Measurements from ENCODE around the gene PSMG3.
"Not testable (repeated sequence)": the region's sequence is repeated elsewhere in the genome, so short reads cannot be mapped to it uniquely, and the experiment has no call there.

PSMG3 gene

DNA sequence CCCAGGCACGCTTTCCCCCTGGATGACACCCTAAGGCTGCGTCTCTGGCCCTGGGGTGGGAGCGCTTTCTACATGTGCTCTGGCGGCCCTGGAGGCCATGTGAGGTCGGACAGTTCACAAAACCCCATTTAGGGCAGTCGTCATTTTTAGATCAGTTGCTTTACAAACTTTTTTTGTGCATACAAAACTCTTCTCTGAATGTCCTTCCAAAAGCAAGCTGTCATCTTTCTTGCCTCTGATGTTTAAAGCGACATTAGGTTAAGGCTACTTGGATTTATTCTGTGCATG is 33.4 kb downstream of the PSMG3 start:
- DNase-seq, result no peak

DNA sequence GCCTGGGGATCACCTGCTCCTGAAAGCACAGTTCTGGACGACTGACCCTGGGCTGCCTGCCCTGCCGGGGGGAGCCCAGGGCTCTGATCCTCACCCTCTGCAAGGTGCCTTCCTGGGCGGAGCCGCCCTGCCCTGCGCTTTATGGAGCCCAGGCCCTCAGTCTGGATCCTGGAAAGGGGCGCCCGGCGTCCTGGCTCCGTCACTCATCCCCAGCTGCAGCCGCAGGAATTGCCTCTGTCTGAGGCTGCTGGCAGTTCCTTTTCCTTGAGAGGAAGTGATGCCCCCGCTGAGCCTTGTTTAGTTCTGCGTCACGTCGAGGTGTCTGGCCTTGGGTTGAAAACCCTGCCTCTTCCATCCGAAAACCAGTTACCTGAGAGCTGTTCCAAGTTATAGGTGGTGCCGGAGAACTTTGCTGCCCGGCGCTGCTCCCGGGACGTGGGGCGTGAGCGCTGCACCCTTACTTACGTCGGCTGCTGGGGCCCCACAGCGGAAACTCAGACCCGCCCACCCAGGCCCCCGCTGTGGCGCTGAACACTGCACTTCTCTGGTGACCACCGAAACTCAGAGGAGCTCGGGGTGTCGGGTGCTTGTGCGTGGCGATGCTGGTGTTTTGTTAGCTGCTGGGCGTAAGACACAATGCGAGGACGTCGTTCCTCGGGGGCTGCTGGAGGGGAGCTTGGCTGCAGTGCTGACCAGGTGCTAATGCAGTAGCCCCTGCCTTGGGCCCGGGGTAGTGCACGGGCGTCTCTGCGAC is 34.0 kb downstream of the PSMG3 start:
- DNase-seq, result peak in 1 of 56 donors; percentile 23

DNA sequence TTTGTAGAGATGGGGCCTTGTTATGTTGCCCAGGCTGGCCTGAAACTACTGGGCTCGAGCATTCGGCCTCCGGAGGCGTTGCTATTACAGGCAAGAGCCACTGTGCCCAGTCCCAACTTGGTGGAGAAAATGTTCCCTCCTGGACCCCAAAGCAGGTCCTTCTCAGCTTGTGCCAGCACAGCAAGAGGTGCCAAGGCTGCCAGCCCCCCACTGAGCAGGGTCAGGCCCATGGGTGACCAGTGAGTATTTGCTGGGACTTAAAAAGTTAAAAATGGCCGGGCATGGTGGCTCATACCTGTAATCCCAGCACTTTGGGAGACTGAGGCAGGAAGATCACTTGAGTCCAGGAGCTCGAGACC is 34.8 kb downstream of the PSMG3 start:
- no peak for DNase-seq

DNA sequence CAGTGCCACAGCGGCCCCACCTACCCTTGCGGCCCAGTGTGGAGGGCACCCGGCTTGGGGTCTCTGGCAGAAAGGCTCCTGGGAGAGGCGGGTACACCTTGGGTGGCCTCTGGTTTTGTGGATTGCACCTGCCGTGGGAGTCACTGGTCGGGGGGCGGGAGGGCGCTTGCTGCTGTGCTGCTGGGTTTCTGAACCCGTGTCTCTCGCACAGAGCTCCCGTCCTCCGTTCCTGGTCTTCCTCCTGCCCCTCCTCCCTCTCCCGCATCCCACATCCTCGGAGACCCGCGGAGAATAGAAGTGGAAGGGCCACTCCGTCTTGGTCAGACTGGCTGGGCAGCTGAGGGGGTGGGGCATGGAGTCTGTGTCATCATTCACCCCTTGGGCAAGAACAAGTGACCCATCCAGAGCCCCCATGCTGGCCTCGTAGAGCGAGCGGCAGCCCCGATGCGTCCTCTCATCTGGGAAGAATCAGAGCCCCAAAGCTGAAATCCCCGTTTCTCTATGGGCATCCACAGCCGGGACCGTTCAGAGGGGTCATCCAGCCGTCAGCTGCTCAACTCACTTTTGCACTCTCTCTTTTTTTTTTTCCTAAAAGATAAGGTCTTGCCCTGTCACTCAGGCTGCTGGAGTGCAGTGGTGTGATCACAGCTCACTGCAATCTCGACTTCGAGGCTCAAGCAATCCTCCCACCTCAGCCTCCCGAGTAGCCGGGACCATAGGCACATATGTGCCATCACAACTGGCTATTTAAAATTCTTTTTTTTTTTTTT is 35.3 kb downstream of the PSMG3 start:
- no peak for DNase-seq

DNA sequence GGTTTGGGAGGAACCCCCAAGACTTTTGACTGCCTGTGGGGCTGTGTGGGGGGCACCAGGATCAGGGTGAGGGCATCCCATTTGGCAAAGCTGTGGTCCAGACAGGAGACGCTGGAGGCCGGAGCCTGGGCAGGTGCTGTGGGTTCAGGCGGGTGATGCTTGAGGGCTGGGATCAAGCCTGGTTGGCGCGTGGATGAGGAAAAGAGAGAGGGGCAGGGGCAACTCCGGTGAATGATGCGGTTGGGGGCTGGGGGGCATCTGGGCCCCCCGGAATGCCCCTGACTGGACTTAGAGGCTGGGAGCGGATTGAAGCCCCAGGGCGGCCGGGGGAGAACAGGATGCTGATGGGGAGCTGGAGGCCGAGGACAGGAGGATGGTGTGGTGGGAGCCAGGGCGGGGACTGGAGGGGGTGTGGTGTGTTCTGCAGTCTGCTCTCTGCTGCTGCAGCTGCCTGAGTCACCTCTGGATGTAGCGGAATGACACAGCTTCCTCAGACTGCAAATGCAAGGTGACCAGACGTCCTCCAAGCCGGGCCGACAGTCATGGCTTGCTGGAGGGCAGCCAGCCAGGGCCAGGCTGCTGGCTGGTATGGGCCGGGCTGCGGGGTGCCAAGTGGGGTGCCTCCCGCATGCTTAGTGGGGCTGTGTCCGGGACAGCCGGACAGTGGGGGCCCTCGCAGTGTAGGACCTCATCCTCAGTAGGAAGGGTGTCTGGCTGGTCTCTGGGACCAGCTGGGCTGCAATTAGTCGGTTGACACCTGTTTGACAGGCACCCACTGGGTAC is 36.1 kb downstream of the PSMG3 start:
- DNase-seq, result peak in 1 of 56 donors; percentile 24

DNA sequence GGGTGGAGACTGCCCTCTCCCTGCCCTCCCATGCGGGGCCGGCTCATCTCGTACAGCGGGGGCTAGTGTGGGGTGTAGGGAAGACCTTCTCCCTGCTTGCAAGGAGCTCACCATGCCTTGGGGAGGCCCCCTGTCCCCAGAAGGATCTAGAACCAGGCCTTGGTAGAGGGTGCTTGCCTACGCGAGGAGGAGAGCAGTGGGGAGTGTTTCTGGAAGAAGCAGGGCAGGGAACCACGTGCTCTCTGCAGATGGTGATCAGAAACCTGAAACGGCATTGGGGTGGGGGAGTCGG is 36.6 kb downstream of the PSMG3 start:
- DNase-seq, result no peak

DNA sequence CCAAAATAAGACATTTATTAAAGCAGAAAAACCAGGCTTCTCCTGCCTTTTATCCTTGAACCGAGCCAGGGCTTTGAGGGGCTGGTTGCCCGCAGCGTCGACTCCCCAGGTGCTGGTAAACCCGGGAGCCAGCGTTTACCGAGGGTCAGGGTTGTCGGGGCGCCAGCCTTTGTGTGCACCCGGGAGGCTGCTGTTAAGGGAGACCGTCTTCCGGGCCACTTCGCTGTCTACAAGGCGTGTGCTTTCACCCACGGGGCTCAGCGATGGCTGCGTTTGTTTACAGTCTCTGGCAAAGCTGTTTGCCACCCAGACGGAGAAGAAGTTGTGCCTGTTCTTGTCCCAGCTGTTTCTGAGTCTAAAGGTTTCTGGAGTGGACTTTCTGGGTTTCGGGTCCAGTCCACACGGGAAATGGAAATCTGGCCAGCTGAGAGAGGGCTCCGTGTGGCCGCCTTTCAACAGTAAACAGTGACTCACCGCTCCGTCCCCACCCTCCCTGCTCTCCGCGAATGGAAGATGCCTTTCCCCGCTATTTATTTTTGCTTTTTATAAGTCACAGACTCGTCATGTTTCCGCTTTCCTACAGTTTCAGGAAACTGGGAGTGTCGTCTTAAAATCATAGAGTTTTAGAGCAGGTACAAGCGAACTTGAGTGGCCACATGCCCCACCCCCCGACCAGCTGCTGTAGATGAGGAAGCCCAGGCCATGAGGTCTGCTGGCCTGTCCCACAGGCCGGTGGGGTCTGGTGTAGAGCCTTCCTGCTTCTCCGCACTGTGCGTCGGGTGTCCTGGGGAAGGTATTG is 37.2 kb downstream of the PSMG3 start:
- DNase-seq, result peak in 26 of 56 donors; percentile 11 to 70 (median 46)

DNA sequence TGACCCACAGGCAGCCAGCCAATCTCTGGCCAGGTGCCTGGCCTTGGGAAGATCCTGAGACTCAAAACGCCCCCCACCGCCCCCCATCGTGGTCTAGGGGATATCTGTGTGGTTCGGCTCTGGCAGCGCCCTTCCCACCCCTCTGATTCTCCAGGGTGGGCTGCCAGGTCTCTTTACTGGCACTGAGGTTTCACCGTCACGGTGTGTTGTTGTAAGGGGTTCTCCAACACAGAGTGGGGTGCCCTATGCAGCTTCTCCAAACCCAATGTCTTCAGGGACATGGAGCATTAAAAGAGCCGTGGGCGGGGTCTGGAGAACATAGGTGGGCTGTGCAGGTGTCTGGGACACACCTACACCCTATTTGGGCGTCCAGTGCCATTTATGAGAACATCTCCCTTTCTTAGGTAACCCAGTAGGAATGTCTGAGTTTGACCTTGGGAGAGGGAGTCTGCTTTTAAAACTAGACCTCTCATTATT is 37.8 kb downstream of the PSMG3 start:
- DNase-seq, result peak in 1 of 56 donors; percentile 40

DNA sequence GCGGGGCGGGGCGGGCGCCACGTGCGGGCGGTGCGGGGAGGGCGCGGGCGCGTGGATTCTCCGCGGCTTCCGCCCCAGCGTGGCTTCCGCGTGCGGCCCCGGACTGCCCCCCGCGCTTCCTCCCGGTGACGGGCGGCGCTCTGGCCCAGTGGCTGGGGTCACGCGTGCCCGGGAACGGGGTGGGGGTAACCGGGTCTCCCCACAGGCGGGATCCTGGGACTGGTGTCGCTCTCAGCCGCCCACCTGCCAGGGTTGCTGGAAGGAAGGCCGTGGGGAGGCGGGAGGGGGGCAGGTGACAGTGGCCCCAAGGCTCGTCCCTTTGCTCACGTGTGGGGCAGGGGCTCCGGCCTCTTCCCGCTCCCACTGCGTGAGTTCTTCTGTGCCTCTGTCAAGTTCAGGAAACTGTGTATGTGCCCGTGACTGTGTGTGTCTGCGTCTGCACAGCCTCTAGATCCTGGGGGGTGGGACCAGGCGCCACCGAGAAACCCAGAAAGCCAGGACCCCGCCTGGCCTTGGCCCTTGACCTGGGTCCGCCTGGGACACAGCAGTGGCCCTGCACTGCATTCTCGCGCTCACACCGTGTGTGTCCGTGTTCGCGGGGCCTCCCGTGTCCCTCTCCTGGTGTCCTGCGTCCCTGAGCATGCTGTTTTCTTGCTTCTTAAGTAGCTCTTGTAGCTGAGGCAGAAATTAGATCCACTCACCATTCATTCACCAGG is 38.4 kb downstream of the PSMG3 start:
- peak in 11 of 56 donors; percentile 17 to 52 (median 40) for DNase-seq

DNA sequence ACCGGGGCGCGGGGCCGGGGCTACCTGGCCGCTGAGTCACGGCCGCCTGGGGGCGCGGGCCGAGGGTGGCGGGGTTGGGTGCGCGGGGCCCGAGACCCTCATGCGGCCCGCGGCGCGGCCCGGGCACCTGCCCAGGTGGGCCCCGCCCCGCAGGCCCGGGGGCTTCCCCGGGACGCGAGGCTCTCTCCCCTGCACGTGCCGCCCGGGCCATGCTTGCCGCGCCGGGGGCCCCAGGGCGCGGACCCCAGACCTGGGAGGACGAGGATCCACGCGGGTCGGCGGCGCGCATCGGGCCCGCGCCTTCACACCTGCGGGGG is 38.9 kb downstream of the PSMG3 start:
- no peak for DNase-seq

DNA sequence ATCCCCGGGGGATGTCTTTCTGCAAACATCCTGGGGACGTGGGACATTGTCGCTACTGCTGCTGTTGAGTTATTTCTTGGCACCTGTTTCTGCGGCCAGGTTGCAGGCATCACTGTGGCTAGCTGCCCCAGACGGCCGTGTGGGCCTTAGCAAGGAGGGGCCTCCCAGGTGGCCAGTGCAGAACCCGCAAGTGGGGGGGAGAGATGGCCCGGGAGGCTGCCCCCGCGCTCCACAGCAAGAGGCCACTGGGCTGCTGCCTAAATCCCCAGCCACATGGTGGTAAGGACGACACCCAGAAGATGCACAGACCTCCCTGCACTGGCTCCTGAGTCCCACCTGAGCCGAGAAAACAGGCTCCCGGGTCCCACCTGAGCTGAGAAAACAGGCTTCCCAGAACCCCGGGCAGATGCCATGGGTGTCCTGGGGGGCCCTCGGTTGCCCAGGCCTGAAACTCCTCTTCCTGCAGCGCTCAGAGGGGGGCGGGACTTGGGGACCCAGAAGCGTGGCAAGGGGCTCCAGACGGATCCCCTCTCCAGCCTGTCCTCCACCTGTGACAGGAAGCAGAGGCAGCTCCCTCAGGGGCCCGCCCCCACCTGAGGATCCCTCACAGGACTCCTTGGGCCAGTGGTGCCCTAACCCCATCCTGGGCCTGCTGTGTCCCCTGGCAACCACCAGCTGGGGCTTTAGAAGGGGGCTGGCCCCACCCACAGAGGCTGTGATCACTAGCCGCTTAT is 40.3 kb downstream of the PSMG3 start:
- DNase-seq, result no peak

DNA sequence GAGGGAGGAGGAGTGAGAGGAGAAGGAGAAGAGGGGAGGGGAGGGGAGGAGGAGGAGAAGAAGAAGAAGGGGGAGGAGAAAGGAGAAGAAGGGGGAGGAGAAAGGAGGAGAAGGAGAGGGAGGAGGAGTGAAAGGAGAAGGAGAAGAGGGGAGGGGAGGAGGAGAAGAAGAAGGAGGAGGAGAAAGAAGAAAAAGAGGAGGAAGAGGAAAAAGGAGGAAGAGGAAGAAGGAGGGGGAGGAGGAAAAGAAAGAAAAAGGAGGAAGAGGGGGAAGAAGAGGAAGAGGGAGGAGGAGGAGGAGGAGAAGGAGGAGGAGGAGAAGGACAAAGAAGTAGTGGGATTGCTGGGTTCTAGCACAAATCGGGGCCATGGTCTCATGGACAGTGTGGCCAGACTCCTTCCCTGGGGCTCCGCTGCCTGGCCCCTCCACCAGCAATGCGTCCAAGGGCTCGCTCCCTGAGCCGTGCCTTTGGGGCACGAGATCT is 43.5 kb downstream of the PSMG3 start:
- DNase-seq, result no peak

DNA sequence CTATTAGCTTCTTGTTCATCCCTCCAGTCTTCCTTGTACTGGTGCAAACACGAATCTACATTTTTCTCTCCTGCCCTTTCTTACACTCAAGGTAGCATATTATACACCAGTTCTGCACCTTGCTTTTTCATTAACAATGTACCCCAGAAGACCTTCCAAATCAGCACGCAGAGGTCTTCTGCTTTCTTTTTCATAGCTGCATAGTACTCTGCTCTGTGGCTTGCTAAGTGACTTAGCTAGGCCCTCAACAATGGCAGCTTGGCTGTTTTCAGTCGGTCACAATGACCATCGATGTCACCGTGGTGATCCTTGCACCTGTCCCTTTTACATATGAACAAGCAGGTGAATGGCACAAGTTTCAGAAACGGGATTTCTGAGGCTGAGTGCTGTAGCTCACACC is 44.4 kb downstream of the PSMG3 start:
- DNase-seq, result no peak

DNA sequence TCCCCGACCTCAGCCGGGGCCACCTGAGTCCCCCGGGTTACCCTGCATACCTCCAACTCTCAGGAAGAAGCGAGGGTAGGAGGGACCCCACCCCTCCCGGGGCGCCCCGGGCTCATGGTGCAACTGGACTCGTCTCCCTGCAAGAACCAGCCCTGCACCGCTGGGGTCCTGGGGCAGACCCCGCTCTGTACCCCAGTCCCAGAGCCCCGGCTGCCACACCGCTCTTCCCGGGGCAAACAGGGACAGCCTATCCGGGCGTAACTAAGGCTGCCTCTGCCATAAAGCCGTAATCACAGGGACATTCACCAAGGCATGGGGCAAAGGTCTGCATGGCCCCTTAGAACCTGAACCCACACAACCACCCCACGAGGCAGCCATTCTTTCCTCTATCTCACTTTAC is 46.0 kb downstream of the PSMG3 start:
- no peak for DNase-seq

DNA sequence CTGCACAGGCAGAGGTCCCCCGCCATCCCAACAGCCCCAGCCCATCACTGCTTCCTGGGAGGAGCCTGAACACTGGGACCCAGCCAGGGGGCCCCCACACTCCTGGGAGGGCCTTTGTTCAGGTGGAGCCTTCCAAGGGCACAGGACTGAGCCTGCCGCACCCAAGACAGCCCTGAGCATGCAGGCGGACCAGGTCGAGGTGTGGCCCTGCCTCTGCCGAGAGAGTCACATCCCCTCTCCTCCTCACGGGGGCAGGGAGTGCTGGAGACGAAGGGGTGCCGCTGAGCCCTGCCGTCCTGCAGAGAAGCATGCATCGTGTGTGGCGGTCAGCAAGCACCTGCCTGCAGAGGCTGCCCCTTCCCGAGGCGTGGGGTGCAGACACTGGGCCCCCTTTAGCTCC is 46.6 kb downstream of the PSMG3 start:
- DNase-seq, result no peak

DNA sequence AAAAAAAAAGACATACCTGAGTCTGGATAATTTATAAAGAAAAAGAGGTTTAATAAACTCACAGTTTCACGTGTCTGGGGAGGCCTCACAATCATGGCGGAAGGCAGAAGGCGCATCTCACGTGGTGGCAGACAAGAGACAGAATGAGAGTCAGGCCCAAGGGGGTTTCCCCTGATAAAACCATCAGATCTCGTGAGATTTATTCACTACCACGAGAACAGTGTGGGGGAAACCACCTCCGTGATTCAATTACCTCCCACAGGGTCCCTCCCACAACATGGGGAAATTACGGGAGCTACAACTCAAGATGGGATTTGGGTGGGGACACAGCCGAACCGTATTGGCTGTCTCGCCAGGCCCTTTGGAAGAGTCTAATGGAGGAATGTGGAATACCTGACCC is 48.4 kb downstream of the PSMG3 start:
- no peak for DNase-seq

DNA sequence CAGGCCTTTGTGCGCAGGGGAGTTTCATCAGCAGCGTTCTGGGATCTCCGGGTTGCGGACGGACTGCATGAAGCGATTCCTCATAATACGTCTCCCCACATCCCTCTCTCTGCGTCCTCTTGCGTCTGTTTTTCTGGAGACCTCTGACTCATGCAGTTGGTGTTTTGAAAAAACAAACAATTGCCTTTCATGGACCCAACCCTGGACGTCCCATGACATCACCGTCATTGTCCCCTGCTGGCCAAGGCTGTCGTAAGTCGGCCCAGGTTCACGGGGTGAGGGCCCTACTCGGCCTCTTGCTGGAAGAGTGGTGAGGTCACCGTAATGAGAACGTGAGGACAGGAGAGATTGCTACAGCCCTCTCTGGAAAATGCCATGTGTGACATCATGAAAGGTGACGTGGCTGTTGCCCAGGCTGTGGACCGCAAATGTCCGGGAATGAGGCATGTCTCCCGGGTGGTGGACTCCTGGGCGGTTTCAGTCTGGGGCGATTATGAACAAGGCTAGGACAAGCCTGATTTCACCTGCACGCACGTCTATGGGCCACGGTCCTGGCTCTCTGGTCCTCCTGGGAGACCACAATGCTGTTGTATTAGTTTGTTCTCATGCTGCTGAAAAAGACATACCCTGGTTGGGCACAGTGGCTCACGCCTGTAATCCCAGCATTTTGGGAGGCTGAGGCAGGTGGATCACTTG is 49.1 kb downstream of the PSMG3 start:
- no peak for DNase-seq

DNA sequence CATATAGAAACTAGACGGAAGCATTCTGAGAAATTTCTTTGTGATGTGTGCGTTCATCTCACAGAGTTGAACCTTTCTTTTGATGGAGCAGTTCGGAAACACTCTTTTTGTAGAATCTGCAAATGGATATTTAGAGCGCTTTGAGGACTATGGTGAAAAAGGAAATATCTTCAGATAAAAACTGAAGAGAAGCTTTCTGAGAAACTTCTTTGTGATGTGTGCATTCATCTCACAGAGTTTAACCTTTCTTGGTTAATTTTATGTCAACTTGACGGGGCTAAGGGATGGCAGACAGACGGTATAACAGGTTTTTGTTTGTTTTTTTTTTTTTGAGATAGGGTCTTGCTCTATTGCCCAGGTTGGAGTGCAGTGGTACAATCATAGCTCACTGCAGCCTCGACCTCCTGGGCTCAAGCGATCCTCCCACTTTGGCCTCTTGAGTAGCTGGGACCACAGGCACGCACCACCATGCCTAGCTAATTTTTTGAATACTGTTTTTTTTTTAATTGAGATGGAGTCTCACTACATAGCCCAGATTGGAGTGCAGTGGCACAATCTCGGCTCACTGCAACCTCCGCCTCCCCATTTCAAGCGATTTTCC is 50.4 kb downstream of the PSMG3 start:
- not testable (repeated sequence) for DNase-seq
